SU-DHL-6 (cell line): ENCODE results near the gene ARL8B.
A peak's percentile ranks its signal among the peaks of the same experiment; 100 is the strongest.

Source experiments
- H2AFZ ChIP-seq: fragments of 200-600 bp; sonication (generic); 2 replicates; pipeline ENCODE4 v1.6.1; 2014; ENCODE audit warnings: low read depth, mild to moderate bottlenecking, moderate library complexity, mixed read lengths, antibody characterized with exemption, low read length; ENCODE audit not compliant: severe bottlenecking
- H3F3A ChIP-seq: fragments of 200-600 bp; shearing (Covaris generic); 2 replicates; pipeline ENCODE4 v1.6.0; 2016; ENCODE audit warnings: antibody characterized with exemption, mild to moderate bottlenecking; ENCODE audit not compliant: insufficient read depth
- H3K27ac ChIP-seq: fragments of 200-600 bp; sonication (generic); 2 replicates; pipeline ENCODE4 v1.5.1; 2016; ENCODE audit warnings: low read depth, mild to moderate bottlenecking, low read length, moderate library complexity, mixed read lengths
- H3K27me3 ChIP-seq: fragments of 200-600 bp; sonication (generic), shearing (Covaris generic); 2 replicates; pipeline ENCODE4 v1.6.0; 2014; ENCODE audit warnings: mild to moderate bottlenecking, low read length
- H3K36me3 ChIP-seq: fragments of 200-600 bp; sonication (generic); 2 replicates; pipeline ENCODE4 v1.6.1; 2014; ENCODE audit warnings: mild to moderate bottlenecking, low read length, mixed read lengths
- H3K4me2 ChIP-seq: fragments of 300-600, 200-600 bp; shearing (Covaris generic), sonication (generic); 2 replicates; pipeline ENCODE4 v1.6.0; 2014; ENCODE audit warnings: low read length, low read depth, mild to moderate bottlenecking; ENCODE audit not compliant: poor library complexity, severe bottlenecking
- H3K4me3 ChIP-seq: fragments of 200-600 bp; sonication (generic); 2 replicates; pipeline ENCODE4 v1.5.1; 2014; ENCODE audit warnings: antibody characterized with exemption, low read length, mild to moderate bottlenecking, mixed read lengths; ENCODE audit not compliant: insufficient read depth, poor library complexity, severe bottlenecking
- H3K79me2 ChIP-seq: fragments of 200-600 bp; sonication (generic); 2 replicates; pipeline ENCODE4 v1.6.1; 2014; ENCODE audit warnings: mild to moderate bottlenecking, low read length, moderate library complexity; ENCODE audit not compliant: insufficient read depth
- H3K9ac ChIP-seq: fragments of 200-600 bp; sonication (generic); 2 replicates; pipeline ENCODE4 v1.7.0; 2014; ENCODE audit warnings: mild to moderate bottlenecking, low read length
- H3K9me2 ChIP-seq: fragments of 200-600 bp; sonication (generic); replicated peaks from 2 replicates; pipeline ENCODE4 v1.6.1; 2014; ENCODE audit warnings: low read length; ENCODE audit not compliant: insufficient read depth
- H3K9me3 ChIP-seq: fragments of 200-600 bp; sonication (generic); 2 replicates; pipeline ENCODE4 v1.6.1; 2014; ENCODE audit warnings: low read length, mixed read lengths; ENCODE audit not compliant: insufficient read depth
- H4K20me1 ChIP-seq: fragments of 200-600 bp; sonication (generic); 2 replicates; pipeline ENCODE4 v1.6.1; 2014; ENCODE audit warnings: low read depth, mild to moderate bottlenecking, antibody characterized with exemption, low read length, moderate library complexity, mixed read lengths
- CTCF ChIP-seq: fragments of 200-600 bp; sonication (generic); IDR thresholded peaks from one replicate; pipeline ENCODE4 v1.5.1; 2017; ENCODE audit warnings: antibody characterized with exemption, mild to moderate bottlenecking, low read length, moderate library complexity; ENCODE audit not compliant: insufficient read depth, poor library complexity, severe bottlenecking
- EZH2phosphoT487 ChIP-seq: fragments of 200-600 bp; sonication (generic), shearing (Covaris generic); conservative IDR thresholded peaks from 2 replicates; pipeline ENCODE4 v1.6.1; 2018; ENCODE audit warnings: mild to moderate bottlenecking, antibody characterized with exemption, low read length, moderate library complexity, mixed read lengths

The ARL8B gene

GRCh38 chr3:5122030-5122740 is at the start of gene ARL8B:
TSS of gene ARL8B (plus strand) at chr3:5122292. CDS start at chr3:5122466, 174 bp downstream.
- peaks cover 23% of the 10 kb centered on the region; the same call in 1 of the 2 replicates for H4K20me1 ChIP-seq
- TF ChIP-seq EZH2phosphoT487 (no peak), CTCF (peak; percentile 78)

GRCh38 chr3:5073374-5074085 is 48.6 kb upstream of the ARL8B start:
- Histone ChIP-seq H3K4me2 (no peak overlapping the region), H3K9me3 (no peaks in the 10 kb centered on the region), H3K27me3 (no peaks in the 10 kb centered on the region), H3K9me2 (no peaks in the 10 kb centered on the region), H4K20me1 (no peaks in the 10 kb centered on the region), H3K4me3 (no peak overlapping the region), H3K79me2 (no peaks in the 10 kb centered on the region), H2AFZ (no peak overlapping the region), H3F3A (no peaks in the 10 kb centered on the region), H3K36me3 (no peaks in the 10 kb centered on the region), H3K27ac (no peak overlapping the region), H3K9ac (no peak overlapping the region)
- TF ChIP-seq EZH2phosphoT487 (no peak), CTCF (no peak)

More at GRCh38 chr3:5122030-5122740, at the start of gene ARL8B:
- Histone ChIP-seq H3K4me2 (peak within 1 kb of the TSS; percentile 84), H3F3A (0 out of 2 replicates have a peak, but pooled peaks cover 2% of the 10 kb centered on the region), H3K27ac (peak within 1 kb of the TSS; percentile 38), H3K36me3 (no peaks in the 10 kb centered on the region), H3K9me3 (no peaks in the 10 kb centered on the region), H3K9me2 (no peaks in the 10 kb centered on the region), H3K27me3 (no peaks in the 10 kb centered on the region), H3K79me2 (peaks cover 51% of the 10 kb centered on the region), H2AFZ (peak within 1 kb of the TSS; percentile 96), H3K4me3 (peak within 1 kb of the TSS; percentile 98), H3K9ac (peak within 1 kb of the TSS; percentile 87)

- Histone ChIP-seq H3K4me3 (no peak overlapping the region), H3K36me3 (no peaks in the 10 kb centered on the region), H3K27me3 (no peaks in the 10 kb centered on the region), H3K4me2 (no peak overlapping the region), H3K9ac (no peak overlapping the region), H3F3A (no peaks in the 10 kb centered on the region), H3K9me2 (no peaks in the 10 kb centered on the region), H2AFZ (no peak overlapping the region), H4K20me1 (no peaks in the 10 kb centered on the region), H3K79me2 (no peaks in the 10 kb centered on the region), H3K27ac (no peak overlapping the region), H3K9me3 (no peaks in the 10 kb centered on the region)
- TF ChIP-seq CTCF (no peak), EZH2phosphoT487 (no peak)
These were observed 43.9 kb upstream of the ARL8B start for GRCh38 chr3:5078151-5078550.
